IPS-18c (cell line): ENCODE results near the gene CHST5.
A peak's percentile ranks its signal among the peaks of the same experiment; 100 is the strongest.
"Not testable (repeated sequence)": the region's sequence is repeated elsewhere in the genome, so short reads cannot be mapped to it uniquely, and the experiment has no call there.

Experiments used
- H3K4me3 ChIP-seq: 2 replicates; pipeline ENCODE4 v1.7.0; 2013; ENCODE audit warnings: low read depth, mild to moderate bottlenecking, low read length, moderate library complexity; ENCODE audit not compliant: insufficient read depth
- H3K9me3 ChIP-seq: one replicate; pipeline ENCODE4 v1.6.1; 2013; ENCODE audit warnings: mild to moderate bottlenecking, low read length, moderate library complexity; ENCODE audit not compliant: control insufficient read depth, insufficient read depth

The CHST5 gene

DNA sequence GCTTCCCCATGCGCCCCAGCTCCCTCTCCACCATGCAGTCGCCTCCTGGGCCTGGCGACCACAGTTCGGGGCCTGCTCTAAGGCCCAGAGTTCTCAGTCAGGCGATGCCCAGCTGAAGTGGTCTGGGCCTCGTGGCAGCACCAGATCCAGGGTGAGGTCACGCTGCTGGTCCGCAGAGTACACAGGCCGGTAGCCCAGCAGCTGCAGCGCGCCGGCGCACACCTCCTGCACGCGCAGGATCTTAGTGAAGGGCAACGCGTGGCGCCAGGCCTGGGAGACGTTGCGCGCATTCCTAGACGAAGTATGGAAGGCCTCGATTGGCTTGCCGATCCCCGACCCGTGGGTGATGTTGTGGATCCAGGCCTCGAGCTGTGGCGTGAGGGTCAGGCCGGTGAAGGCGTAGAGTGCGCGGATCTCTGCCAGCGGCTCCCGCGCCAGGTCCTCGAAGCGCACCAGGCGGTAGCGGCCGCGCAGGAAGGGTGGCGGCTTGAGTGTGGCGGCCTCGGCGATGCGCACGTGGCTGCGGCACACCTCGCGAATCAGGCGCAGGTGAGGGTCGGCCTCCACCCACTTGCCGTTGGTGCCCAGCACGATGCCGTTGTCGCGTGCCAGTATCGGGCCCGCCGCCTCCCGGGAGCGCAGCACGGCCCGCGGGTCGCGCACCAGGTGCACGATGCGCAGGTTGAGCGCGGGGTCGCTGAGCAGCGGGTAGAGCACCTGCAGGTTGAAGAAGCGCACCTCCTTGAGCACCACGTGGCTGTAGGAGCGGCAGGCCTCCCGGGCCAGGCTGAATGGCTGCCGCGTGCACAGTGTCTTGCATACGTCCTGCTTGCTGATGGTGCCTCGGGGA lies 6.6 kb downstream of the CHST5 start:
- Histone ChIP-seq H3K9me3 (no peaks in the 10 kb centered on the region), H3K4me3 (no peak overlapping the region)

- Histone ChIP-seq H3K4me3 (no peak overlapping the region), H3K9me3 (no peaks in the 10 kb centered on the region)
These were observed 8.0 kb downstream of the CHST5 start for GRCh38 chr16:75527825-75528299.

- Histone ChIP-seq H3K9me3 (no peaks in the 10 kb centered on the region), H3K4me3 (no peak overlapping the region)
These were observed 9.7 kb downstream of the CHST5 start for GRCh38 chr16:75526032-75526790.

- Histone ChIP-seq H3K4me3 (no peak overlapping the region), H3K9me3 (no peaks in the 10 kb centered on the region)
These were observed 16.7 kb downstream of the CHST5 start for GRCh38 chr16:75519175-75519574.

- not testable (repeated sequence) for H3K9me3 ChIP-seq
- peak overlapping the region; percentile 87 for H3K4me3 ChIP-seq
These were observed 19.5 kb downstream of the CHST5 start for GRCh38 chr16:75516189-75516966.

DNA sequence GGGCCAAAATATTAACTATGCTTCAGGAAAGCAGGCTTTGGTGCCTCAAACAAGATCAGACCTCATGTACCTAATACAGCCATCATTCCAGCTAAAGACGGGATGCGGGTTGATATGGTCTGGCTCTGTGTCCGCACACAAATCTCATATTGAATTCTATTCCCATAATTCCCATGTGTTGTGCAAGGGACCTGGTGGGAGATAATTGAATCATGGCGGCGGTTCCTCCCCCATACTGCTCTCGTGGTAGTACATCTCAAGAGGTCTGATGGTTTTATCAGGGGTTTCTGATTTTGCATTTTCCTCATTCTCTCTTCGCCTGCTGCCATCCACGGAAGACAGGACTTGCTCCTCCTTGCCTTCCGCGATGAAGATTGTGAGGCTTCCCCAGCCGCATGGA lies 21.6 kb downstream of the CHST5 start:
- Histone ChIP-seq H3K4me3 (no peak overlapping the region), H3K9me3 (no peaks in the 10 kb centered on the region)

DNA sequence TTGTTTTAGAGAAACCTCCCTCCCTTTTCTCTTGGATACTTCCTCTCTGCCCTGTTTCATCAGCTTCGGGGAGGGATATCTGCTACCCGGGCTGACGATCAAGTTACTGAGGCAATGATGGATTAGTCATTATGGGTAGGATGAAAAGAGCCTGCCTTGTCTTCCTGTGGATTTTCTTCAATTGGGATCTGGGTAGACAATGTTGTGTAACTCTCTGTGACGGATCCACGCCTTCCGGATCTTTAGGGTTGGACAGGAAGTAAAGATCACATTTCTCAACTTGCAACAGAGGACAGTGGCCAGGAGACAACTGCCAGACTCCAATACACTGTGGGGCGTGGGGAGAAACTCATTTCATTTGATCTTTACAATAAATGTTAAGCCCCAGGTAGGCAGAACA lies 29.3 kb downstream of the CHST5 start:
- Histone ChIP-seq H3K9me3 (no peaks in the 10 kb centered on the region), H3K4me3 (no peak overlapping the region)

- H3K9me3 ChIP-seq: no peaks in the 10 kb centered on the region
- no peak overlapping the region for H3K4me3 ChIP-seq
These were observed 29.8 kb downstream of the CHST5 start for GRCh38 chr16:75506107-75506506.

GRCh38 chr16:75503801-75504200 lies 32.1 kb downstream of the CHST5 start:
- Histone ChIP-seq H3K4me3 (no peak overlapping the region), H3K9me3 (no peaks in the 10 kb centered on the region)

GRCh38 chr16:75502916-75503605 lies 32.8 kb downstream of the CHST5 start:
- H3K9me3 ChIP-seq: no peaks in the 10 kb centered on the region
- no peak overlapping the region for H3K4me3 ChIP-seq

DNA sequence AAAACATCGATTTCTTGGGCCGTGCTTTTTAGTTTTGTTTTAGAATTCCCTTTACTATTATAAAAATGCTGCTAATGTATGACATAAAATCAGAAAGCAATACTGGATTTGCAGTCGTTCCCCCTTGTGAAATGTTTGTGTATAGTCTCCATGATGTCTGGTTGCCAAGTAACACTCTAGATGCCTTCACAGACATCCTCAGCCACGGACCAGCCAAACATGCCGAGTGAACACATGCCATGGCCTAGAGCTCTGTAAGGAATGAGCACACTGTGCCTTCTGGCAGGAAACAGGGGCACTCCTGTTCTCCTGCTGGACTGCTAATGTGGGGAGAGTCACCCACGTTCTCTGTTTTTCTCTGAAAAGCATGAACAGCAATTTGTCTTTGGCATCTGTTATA lies 34.1 kb downstream of the CHST5 start:
- not testable (repeated sequence) for H3K9me3 ChIP-seq, H3K4me3 ChIP-seq

GRCh38 chr16:75501359-75501758 lies 34.5 kb downstream of the CHST5 start:
- no peak overlapping the region for H3K4me3 ChIP-seq
- H3K9me3 ChIP-seq: no peaks in the 10 kb centered on the region

- H3K9me3 ChIP-seq, H3K4me3 ChIP-seq: not testable (repeated sequence)
These were observed 37.1 kb downstream of the CHST5 start for GRCh38 chr16:75498605-75499322.

GRCh38 chr16:75497558-75497957 lies 38.4 kb downstream of the CHST5 start:
- H3K9me3 ChIP-seq: no peaks in the 10 kb centered on the region
- H3K4me3 ChIP-seq: no peak overlapping the region

DNA sequence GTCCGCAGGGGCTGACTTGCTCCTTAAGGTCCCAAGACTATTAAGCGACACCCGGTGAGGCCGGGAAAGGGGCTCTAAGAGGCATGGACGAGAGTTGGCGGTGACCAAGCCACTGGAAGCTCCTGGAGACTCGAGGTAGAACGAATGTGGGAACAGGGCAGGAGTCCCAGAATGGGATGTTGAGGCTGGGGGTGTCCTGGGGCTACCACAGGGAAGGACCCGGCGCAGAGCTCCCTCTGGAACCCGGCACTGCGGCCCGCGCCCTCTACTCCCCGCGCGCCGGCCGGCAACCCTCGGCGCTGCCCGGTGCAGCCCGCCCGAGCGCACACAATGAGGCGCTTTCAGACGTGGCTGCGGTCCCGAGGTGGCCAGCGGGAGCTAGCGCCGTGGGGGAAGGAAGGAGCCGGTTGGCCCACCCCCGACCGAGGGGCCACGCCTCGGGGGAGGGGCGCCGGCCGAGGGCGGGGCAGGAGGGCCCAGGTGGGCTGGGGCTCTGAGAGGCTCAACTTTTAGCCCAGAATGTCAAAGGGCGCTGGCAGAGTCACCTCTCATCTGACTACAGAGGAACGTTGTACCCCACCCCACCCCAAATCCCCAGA lies 40.7 kb downstream of the CHST5 start, which contains the start of gene CHST6:
TSS of gene CHST6 (minus strand) at position 366 of the 599 bp plus-strand sequence. CDS start 15,613 bp downstream, outside the sequence.
- H3K4me3 ChIP-seq: peak within 1 kb of the TSS; percentile 89

GRCh38 chr16:75494661-75495075 lies 41.2 kb downstream of the CHST5 start:
- Histone ChIP-seq H3K9me3 (no peaks in the 10 kb centered on the region), H3K4me3 (peak overlapping the region; percentile 89)

More for the DNA sequence above, 40.7 kb downstream of the CHST5 start, which contains the start of gene CHST6:
- no peaks in the 10 kb centered on the region for H3K9me3 ChIP-seq
